Measurements from ENCODE around the gene AKAP6.

AKAP6 gene

GRCh38 chr14:32408018-32408417 is 78.9 kb downstream of the AKAP6 start:
- DNase-seq = peak in 19 of 51 donors; percentile 12 to 68 (median 36)

- DNase-seq = no peak
Measured at GRCh38 chr14:32412103-32412502, 83.0 kb downstream of the AKAP6 start.

- no peak for DNase-seq
Measured at GRCh38 chr14:32412532-32412931, 83.4 kb downstream of the AKAP6 start.

GRCh38 chr14:32413967-32414640 is 85.0 kb downstream of the AKAP6 start:
- no peak for DNase-seq

GRCh38 chr14:32414808-32415255 is 85.7 kb downstream of the AKAP6 start:
- no peak for DNase-seq

- DNase-seq = peak in 1 of 51 donors; percentile 34
Measured at GRCh38 chr14:32417956-32418552, 89.0 kb downstream of the AKAP6 start.

- no peak for DNase-seq
Measured at GRCh38 chr14:32419429-32419828, 90.3 kb downstream of the AKAP6 start.

GRCh38 chr14:32421781-32422180 is 92.7 kb downstream of the AKAP6 start:
- no peak for DNase-seq

- DNase-seq = no peak
Measured at GRCh38 chr14:32422440-32422839, 93.3 kb downstream of the AKAP6 start.

GRCh38 chr14:32426028-32426427 is 96.9 kb downstream of the AKAP6 start:
- no peak for DNase-seq

GRCh38 chr14:32426586-32427388 is 97.7 kb downstream of the AKAP6 start:
- DNase-seq = peak in 2 of 51 donors; percentile 19 to 20

- peak in 1 of 51 donors; percentile 62 for DNase-seq
Measured at GRCh38 chr14:32427726-32428528, 98.8 kb downstream of the AKAP6 start.

- no peak for DNase-seq
Measured at GRCh38 chr14:32428875-32429274, 99.8 kb downstream of the AKAP6 start.

GRCh38 chr14:32430326-32430725 is 101.2 kb downstream of the AKAP6 start:
- DNase-seq = peak in 5 of 51 donors; percentile 15 to 48 (median 22)

- no peak for DNase-seq
Measured at GRCh38 chr14:32432813-32433538, 103.9 kb downstream of the AKAP6 start.

- peak in 1 of 51 donors; percentile 28 for DNase-seq
Measured at GRCh38 chr14:32434180-32434579, 105.1 kb downstream of the AKAP6 start.

GRCh38 chr14:32434880-32435279 is 105.8 kb downstream of the AKAP6 start:
- no peak for DNase-seq

GRCh38 chr14:32435411-32435810 is 106.3 kb downstream of the AKAP6 start:
- no peak for DNase-seq

GRCh38 chr14:32436993-32437392 is 107.9 kb downstream of the AKAP6 start:
- DNase-seq = peak in 1 of 51 donors; percentile 5

GRCh38 chr14:32438517-32438916 is 109.4 kb downstream of the AKAP6 start:
- no peak for DNase-seq

Data from hypothalamus (tissue), 51 donors.